GM19239 (cell line): ENCODE data around the gene FANCG.

Experiments used
- DNase-seq: peaks from one replicate; pipeline ENCODE4 v3.0.0; 2011; ENCODE audit warnings: low spot score; ENCODE audit not compliant: insufficient read length
- FAIRE-seq: peaks from 2 replicates; lab custom pipeline; 2011; peaks lifted over from hg19 to GRCh38; lab: Jason Lieb, UNC

Gene FANCG

GRCh38 chr9:35104586-35104985 lies 24.8 kb upstream of the FANCG start:
- DNase-seq = no peak
- FAIRE-seq = no peak

GRCh38 chr9:35103660-35104191 lies 24.0 kb upstream of the FANCG start:
- no peak for FAIRE-seq
- DNase-seq = no peak

GRCh38 chr9:35102769-35103659 lies 23.3 kb upstream of the FANCG start, which contains the start of gene STOML2:
Gene STOML2, minus strand, starts transcription at chr9:35103131. Its CDS starts 37 bp downstream, at chr9:35103094.
- FAIRE-seq = peak; percentile 100
- DNase-seq = peak; percentile 95

GRCh38 chr9:35102465-35102768 lies 22.7 kb upstream of the FANCG start:
- no peak for FAIRE-seq
- no peak for DNase-seq

GRCh38 chr9:35097573-35097972 lies 17.8 kb upstream of the FANCG start:
- DNase-seq (no peak), FAIRE-seq (no peak)

- peak; percentile 91 for FAIRE-seq
- peak; percentile 74 for DNase-seq
Observed at GRCh38 chr9:35096035-35096849, 16.5 kb upstream of the FANCG start, which contains the start of gene PIGO. Gene PIGO, minus strand, starts transcription at chr9:35096591. Its CDS starts 1,026 bp downstream, at chr9:35095565.

GRCh38 chr9:35091536-35091935 lies 11.8 kb upstream of the FANCG start:
- FAIRE-seq (no peak), DNase-seq (no peak)

- FAIRE-seq (no peak), DNase-seq (no peak)
Observed at GRCh38 chr9:35089434-35089833, 9.7 kb upstream of the FANCG start.

GRCh38 chr9:35085078-35085477 lies 5.3 kb upstream of the FANCG start:
- FAIRE-seq (no peak), DNase-seq (no peak)

- DNase-seq (no peak), FAIRE-seq (peak; percentile 4)
Observed at GRCh38 chr9:35079041-35079425, 709 bp downstream of the FANCG start.

- DNase-seq (no peak), FAIRE-seq (no peak)
Observed at GRCh38 chr9:35078066-35078465, 1.7 kb downstream of the FANCG start.

GRCh38 chr9:35076848-35077247 lies 2.9 kb downstream of the FANCG start:
- no peak for FAIRE-seq
- DNase-seq = no peak

GRCh38 chr9:35075358-35075757 lies 4.4 kb downstream of the FANCG start:
- DNase-seq = no peak
- no peak for FAIRE-seq

- DNase-seq (no peak), FAIRE-seq (no peak)
Observed at GRCh38 chr9:35074791-35075190, 5.0 kb downstream of the FANCG start.

- FAIRE-seq (no peak), DNase-seq (no peak)
Observed at GRCh38 chr9:35074141-35074540, 5.6 kb downstream of the FANCG start.

- FAIRE-seq = no peak
Observed at GRCh38 chr9:35073279-35073612, 6.5 kb downstream of the FANCG start.

GRCh38 chr9:35072461-35073278 lies 7.1 kb downstream of the FANCG start, which contains the start of gene VCP:
Gene VCP, minus strand, starts transcription at chr9:35072625. Its CDS starts 272 bp downstream, at chr9:35072353.
- peak; percentile 88 for DNase-seq
- FAIRE-seq = peak; percentile 98

More at GRCh38 chr9:35073279-35073612, 6.5 kb downstream of the FANCG start:
- DNase-seq = no peak

GRCh38 chr9:35071814-35072460 lies 7.8 kb downstream of the FANCG start:
- peak; percentile 54 for DNase-seq
- peak; percentile 42 for FAIRE-seq
